T-helper 17 cell (primary cell): ENCODE data around the gene GALNT11. TPM values are rescaled to one million over a fixed set of nuclear protein-coding genes. Genes with fewer than 3 reads are reported as not detected.

Source experiments
- total RNA-seq, 4 donors: library from RNA in 2 of 4; stranded (reverse) in 2 of 4; gene quantifications; one replicate each; pipeline ENCODE4 v1.2.3 and lab custom pipeline; 2022 to 2026

The GALNT11 gene
- total RNA-seq, 2 donors from 2014 or later, result 23.7 to 25.3 TPM

Other genes with a start within 250 kb of the GALNT11 start
- gene PRKAG2, start 148.6 kb upstream of the GALNT11 start, total RNA-seq, result 10 to 100 TPM; 41.3 to 51.8 TPM
- gene GALNTL5, start 69.2 kb upstream of the GALNT11 start, total RNA-seq, result not detected